NCI-H774 (cell line): ENCODE results near the gene OPN4.

ENCODE experiments used
- DNase-seq: peaks from one replicate; lab custom pipeline; 2025; lab: John Stamatoyannopoulos, UW

The OPN4 gene

GRCh38 chr10:86647773-86648703 is 6.3 kb upstream of the OPN4 start:
- no peak for DNase-seq

GRCh38 chr10:86648704-86649427 is 5.5 kb upstream of the OPN4 start:
- no peak for DNase-seq

GRCh38 chr10:86649471-86650150 is 4.7 kb upstream of the OPN4 start:
- no peak for DNase-seq

- DNase-seq, result no peak
Observed at GRCh38 chr10:86650151-86650550, 4.2 kb upstream of the OPN4 start.

DNA sequence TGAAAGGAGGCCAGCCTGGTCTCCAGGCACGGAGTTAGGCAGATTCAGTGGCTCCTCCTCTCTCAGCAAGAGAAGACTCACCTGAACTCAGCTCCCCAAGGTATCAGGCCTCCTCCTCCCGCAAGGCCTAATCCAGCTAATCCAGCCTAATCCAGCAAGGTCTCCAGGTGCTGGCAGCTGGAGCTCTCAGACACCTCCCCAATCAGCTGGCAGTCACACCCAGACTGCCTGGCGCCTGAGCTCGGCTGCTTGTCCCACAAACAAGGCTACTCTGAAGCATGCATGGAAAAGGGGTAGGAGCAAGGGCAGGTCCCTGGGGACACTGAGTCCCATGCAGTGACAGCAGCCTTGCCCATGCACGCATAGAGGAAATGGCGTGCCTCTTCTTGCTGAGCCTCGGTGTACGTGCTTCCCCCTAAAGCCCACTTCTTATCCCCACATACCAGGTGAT is 3.3 kb upstream of the OPN4 start:
- no peak for DNase-seq

- DNase-seq, result no peak
Observed at GRCh38 chr10:86651631-86652331, 2.6 kb upstream of the OPN4 start.

- DNase-seq, result peak; percentile 73
Observed at GRCh38 chr10:86652361-86653202, 1.8 kb upstream of the OPN4 start.

GRCh38 chr10:86653379-86653778 is 968 bp upstream of the OPN4 start:
- DNase-seq, result no peak

DNA sequence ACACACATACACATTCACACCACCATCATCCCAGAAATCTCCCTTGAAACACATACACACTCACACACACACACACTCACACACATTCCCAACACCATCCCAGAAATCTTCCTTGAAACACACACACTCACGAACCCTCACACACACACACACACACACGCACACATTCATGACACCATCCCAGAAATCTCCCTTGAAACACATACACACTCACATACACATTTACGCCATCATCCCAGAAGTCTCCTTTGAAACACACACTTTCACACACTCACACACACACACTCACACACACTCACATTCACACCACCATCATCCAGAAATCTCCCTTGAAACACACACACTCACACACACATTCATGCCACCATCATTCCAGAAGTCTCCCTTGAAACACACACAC is 360 bp upstream of the OPN4 start:
- DNase-seq, result no peak

- no peak for DNase-seq
Observed at GRCh38 chr10:86655173-86655540, 810 bp downstream of the OPN4 start.

DNA sequence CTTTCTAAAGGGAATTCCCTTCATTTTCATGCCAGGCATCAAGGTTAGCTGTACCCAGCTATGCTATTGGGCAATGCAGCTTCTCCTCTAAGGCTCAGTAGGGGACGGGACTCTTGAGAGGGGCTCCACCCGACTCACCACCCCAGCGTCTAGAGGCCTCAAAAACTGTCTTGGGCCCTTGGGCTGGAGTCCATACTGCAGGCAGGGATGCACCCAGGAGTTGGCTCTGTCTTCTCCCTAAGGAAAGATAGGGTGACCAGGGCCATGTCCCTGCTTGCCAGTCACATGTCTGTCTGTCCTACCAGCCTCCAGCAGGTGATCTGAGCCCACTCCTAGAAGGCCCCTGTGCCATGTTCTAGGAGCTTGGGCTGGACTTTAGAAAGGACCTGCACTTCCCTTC is 1.2 kb downstream of the OPN4 start:
- DNase-seq, result no peak

DNA sequence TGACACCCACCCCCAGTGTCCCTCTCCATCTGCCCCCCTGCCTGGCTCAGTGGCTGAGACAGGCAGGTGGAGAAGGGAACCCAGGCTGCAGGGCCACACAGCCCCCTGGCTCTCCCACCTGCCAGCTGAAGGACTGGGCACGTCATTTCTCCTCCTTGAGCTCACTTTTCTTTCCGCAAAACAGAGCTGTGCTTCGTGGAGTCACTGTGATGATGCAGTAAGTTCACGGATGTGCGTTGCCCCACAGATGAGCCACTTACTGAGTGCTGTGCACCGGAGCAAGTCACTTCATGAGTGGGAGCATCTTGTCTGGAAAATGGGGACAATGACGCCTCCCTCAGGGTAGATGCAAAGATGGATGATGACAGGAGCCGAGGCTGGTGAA is 2.7 kb downstream of the OPN4 start:
- no peak for DNase-seq

DNA sequence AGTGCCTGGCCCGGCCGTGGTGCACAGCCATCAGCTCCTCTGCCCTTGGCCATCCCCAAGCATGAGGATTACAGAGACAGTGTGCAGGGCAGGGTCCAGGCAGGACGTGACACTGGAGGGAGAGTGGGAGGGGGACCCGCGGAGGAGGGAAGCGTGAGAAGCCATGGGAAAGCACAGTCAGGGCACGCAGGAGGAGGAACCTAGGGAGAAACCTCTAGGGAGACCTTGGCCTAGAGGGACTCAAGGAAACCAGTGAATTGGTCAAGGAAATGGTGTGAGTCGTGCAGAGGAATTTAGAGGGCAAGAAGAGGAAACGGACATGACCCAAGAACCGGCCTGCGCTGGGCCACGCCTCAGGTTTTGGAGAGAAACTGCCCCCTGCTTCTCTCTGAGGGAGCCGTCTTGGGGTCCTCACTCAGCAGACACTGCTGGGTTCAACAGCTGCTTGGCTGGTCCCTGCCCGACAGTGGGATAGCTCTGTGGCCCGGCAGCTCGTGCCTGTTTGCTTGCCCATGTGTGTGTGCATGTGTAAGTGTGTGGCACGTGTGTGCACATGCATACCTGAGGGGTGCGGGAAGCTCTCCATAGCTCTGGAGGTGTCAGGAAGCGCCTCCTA is 3.2 kb downstream of the OPN4 start:
- DNase-seq, result no peak

DNA sequence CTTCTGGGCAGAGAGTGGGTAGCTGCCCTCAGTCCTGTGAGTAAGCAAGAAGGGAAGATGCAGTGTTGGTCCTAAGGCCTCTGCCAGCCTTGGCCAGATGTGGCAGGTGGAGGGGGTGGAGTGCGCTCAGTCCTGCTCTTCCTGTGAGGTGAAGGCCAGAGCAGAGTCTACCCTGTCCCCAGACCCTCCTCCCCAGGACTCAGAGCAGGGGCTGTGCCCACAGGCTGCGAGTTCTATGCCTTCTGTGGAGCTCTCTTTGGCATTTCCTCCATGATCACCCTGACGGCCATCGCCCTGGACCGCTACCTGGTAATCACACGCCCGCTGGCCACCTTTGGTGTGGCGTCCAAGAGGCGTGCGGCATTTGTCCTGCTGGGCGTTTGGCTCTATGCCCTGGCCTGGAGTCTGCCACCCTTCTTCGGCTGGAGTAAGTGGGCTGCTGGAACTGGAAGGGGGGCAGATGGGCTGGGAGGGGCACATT is 4.0 kb downstream of the OPN4 start:
- DNase-seq, result no peak

GRCh38 chr10:86658751-86659150 is 4.4 kb downstream of the OPN4 start:
- DNase-seq, result no peak

- DNase-seq, result no peak
Observed at GRCh38 chr10:86659161-86659691, 4.9 kb downstream of the OPN4 start.

DNA sequence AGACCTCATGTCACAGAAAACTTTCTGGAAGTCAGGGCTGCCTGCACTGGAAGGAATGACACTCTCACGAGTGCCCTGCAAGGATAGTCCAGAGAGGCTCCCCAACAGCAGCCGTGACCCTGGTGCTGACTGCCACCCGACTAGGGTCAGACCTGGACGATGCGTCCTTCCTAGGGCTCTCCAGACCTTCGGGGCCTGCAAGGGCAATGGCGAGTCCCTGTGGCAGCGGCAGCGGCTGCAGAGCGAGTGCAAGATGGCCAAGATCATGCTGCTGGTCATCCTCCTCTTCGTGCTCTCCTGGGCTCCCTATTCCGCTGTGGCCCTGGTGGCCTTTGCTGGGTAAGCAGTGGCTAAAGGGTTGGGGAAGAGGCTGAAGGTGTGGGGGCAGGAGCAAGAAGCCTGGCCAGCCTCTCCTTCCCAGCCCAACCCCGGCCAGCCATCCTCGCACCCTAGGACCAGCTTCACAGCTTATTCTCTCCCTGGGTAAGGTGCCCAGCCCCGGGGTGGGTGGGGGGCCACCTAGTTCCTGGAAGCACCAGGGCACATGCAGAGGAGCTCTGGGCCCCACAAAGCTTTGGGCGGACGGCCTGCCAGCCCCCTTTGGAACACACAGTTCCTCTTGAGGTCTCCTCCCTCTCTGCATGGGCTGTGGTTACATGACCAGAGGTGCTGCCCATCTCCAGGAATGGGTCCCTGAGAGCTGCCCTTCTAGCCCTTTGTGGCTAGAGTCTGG is 5.5 kb downstream of the OPN4 start:
- DNase-seq, result no peak

- DNase-seq, result no peak
Observed at GRCh38 chr10:86661161-86662025, 7.0 kb downstream of the OPN4 start.
